ENCODE results near the gene AIFM1.

- TF ChIP-seq CTCF (optimal IDR thresholded peaks at IDR 0.05 in 1 of 3, IDR thresholded peaks at IDR 0.05 in 1 of 3, conservative IDR thresholded peaks at IDR 0.05 in 1 of 3; ENCODE audit: extremely low read depth in 1 of 3, insufficient read depth in 2 of 3, low read length in 3 of 3): no peak
- no peak for TF ChIP-seq EZH2 (IDR thresholded peaks at IDR 0.05; ENCODE audit: low read length)
Measured at GRCh38 chrX:130167040-130167439, 1.4 kb upstream of the AIFM1 start.
